NCI-H2029 (cell line): ENCODE data around the gene NDRG3.

Experiments
- DNase-seq: peaks from one replicate; lab custom pipeline; 2025; lab: John Stamatoyannopoulos, UW

NDRG3 gene

DNA sequence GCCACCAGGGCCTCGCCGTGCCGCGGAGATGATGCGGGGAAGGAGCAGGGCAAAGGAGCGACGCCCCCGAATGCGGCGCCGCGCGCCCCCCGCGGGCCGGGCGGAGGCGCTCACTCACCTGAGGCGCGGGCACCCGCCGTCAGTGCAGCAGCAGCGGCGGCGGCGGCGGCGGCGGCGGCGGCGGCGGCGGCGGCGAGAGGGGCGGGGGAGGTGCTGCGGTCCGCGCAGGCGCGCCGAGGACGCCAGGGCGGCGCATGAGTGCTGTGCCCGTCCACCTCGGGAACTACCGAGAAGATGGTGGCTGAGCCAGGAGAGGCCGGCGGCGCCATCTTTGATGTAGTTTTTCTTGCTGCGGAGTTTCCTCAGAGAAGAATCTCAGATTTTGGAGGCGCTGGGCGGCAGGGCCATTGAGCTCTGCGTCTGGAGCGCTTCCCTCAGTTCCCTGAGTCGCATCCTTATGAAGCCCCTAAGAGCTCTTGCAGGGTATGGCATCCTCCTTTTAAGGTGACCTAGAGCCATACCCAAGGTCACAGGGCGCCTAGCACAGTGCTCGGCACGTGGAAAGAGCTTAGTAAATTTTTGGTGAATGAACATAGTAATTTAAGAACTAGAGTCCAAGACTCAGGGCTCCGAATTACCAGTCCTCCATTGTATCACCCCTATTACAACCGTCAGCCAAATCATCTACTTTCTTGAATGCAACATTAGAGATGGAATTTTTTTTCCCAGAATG is at the start of gene NDRG3:
Gene NDRG3, minus strand, starts transcription at position 164 of the 733 bp plus-strand sequence. CDS start 24,355 bp downstream, outside the sequence.
- peak; percentile 95 for DNase-seq

DNA sequence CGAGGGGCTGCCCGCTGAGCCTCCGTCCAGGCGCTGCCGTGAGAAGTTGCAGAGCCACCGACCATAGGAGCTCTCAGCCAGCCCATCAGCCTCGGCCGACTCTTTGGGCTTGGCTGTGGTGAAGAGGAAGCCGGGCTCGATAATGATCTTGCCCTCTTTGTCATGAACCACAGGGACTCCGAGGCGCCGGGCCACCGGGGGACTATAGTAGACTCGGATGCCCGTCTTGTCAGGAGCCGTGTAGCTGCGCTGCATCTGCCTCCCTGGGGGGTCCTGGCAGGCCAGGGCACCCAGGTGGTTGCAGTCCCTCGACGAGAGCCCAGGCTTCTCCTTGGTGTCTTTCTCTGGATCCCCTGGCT is 48.2 kb upstream of the NDRG3 start:
- no peak for DNase-seq

DNA sequence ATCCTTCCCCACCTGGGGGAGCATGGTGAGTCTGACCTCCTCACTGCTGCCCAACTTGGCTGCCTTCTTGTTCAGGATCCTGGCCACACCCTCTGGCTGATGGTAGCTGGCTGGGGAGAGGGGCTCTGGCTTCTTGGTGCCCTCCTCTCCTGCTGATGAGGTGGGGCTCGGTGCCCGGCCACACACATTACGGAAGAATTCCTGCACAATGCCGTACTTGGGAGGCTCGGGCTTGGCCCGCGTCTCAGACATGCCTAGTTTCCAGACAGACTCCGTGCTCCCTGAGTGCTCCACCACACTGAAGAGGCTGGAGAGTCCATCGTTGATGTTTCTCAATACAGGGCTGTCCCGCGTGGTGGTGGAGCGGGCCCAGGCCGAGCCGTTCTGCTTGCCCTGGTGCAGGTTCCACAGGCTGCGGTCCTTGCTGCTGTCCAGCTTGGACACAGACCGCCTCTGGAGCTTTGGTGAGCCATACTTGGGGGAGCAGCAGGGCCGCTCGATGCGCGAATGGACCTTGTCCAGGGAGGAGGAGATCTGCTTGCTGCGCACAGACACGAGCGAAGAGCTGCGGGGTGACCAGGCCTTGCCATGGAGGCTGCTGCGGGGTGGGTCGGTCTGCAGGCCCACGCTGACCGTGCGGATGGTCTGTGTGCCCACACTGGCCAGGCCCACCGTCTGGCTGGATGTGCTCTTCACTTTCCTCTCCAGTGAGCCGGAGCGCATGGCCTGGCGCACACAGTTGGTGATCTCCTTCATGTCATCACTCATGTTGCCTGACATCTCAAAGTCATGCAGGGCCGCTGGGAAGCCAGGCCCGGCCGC is 47.6 kb upstream of the NDRG3 start:
- DNase-seq: no peak

DNA sequence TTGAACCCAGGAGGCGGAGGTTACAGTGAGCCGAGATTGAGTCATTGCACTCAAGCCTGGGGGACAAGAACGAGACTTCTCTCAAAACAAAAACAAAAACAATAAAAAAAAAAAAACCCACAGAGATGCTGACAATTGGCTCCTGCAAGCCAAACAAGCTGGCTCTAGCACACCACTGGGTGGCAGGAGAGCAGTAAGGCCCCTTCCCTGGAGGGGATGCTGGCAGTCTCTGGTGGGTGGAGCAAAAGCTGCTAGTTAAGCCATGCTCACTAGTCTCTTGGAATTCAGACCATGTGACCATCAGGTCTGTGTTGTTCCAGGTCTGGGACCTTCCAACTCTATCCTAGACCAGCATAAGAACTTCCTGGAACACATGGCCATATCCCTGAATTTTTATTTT is 46.5 kb upstream of the NDRG3 start:
- no peak for DNase-seq

DNA sequence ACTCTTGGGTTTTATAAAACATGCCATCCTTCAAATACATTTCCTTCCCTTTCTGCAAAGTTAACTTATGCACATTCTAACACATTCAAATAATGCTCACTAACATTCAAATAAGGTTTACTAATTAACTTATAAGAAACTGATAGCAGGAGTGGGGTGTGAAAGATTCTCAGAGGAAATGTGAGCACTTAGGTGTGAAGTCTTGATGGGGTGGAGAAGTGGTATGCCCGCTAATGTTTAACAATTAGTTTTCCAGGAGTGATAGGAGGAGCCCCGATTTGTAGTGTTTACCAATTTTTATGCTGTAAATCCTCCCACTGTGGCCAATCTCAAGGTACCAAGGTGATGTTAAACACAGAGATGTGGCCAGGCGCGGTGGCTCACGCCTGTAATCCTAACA is 46.0 kb upstream of the NDRG3 start:
- no peak for DNase-seq

DNA sequence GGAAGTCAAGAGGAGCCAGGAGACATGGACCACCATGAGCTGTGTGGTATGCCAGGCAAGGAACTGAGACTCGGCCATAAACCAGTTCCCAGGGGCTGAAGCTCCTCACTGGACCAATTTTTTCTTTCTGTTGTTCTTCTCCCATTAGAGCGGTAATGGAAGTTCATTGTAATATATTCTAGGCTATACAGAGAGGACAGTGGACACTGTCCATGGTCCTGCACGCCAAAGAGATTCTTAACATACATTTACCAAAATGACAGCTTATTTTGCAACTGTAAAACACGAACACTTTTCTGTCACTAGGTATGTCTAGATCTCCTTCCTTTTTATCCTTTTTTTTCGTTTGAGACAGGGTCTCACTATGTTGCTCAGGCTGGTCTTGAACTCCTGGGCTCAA is 40.8 kb upstream of the NDRG3 start:
- DNase-seq: no peak

DNA sequence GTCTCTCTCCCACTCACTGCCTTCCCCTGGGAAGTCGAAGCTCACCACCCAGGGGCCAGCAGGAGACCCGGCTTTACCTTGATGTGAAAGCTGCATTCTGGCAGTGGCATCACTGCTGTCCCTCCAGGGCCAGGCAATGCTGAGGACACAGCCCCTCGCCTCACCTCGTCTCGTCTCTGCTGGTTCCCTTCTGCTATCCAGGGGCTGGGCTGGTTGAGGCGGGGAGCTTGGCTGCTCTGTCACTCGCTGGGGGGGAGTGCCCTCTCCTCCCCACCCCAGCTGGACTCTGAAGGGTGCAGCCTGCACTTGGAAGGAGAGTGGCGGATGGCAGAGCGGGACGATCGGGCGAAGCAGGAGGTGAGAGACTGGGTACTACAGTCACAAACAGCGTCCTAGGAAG is 40.4 kb upstream of the NDRG3 start:
- DNase-seq: no peak

DNA sequence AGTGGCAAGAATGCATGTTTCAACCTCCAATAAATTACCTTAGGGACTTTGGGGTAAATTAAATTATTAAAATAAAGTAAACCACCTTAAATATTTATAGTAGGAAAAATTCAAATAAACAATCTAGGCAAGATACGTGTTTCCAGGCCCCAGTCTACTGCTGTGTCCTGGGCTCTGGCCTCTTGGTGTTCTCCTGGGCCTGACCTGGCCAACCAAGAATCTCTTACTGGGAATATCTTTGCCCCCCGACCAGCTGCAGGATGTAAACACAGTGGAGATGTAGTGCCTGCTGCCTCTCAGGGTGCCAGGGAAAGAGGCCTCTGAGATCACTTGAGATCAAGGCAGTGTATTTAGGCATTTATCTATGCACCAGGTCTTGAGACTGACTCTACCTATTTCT is 39.4 kb upstream of the NDRG3 start:
- DNase-seq: no peak

DNA sequence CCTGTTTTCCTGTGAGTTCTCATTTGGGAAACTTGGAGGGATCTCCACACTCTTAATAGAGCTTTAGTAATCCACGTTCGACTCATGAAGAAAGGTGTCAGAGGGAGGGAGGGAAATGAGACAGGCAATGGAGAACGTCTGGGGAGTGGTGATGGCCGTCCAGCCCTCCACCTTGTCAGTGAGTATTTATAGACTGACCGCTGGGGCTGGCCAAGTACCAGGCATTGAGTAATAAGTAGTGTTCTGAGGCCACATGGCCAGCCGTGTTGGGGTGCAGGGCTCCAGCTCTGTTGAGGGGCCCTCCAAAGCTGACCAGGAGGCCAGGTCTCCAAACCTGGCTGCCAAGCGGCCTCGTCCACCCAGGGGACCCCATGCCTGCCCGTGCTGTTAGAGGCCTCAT is 39.0 kb upstream of the NDRG3 start:
- no peak for DNase-seq

DNA sequence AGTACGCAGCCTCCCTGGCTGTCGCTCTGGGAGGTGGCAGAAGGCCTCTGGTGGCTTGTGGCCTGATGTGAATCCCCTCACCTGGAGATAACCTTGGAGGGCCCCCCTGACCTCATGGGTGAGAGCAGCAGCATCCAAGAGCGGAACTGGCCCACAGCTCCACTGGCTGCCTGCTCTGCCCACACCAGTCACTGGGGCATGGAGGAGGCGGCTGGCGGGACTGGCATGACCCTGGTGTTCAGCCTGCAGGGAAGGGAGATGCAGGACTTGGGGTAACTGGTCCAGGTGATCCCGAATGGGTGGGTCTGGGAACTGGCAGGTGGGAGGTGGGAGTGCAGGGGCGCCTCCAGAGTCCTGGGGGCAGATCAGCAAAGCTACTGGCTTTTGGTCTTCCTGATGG is 38.2 kb upstream of the NDRG3 start:
- no peak for DNase-seq

DNA sequence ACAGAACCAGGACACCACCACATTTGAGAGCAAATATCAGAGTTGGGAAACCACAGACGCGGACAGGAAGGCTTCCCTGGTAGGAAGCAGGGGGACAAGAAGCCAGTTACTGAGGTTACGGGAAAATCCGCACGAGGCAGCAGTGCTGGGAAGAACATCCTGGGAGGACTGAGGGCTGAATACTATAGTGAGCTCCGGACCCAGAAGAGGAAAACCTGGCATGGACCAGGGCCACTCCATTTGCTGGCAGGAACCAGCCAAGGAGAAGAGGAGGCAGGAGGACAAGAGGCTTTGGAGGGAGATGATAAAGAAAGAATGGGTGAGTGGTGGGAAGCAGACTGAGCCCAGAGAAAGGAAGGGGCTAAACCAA is 33.8 kb upstream of the NDRG3 start:
- no peak for DNase-seq

DNA sequence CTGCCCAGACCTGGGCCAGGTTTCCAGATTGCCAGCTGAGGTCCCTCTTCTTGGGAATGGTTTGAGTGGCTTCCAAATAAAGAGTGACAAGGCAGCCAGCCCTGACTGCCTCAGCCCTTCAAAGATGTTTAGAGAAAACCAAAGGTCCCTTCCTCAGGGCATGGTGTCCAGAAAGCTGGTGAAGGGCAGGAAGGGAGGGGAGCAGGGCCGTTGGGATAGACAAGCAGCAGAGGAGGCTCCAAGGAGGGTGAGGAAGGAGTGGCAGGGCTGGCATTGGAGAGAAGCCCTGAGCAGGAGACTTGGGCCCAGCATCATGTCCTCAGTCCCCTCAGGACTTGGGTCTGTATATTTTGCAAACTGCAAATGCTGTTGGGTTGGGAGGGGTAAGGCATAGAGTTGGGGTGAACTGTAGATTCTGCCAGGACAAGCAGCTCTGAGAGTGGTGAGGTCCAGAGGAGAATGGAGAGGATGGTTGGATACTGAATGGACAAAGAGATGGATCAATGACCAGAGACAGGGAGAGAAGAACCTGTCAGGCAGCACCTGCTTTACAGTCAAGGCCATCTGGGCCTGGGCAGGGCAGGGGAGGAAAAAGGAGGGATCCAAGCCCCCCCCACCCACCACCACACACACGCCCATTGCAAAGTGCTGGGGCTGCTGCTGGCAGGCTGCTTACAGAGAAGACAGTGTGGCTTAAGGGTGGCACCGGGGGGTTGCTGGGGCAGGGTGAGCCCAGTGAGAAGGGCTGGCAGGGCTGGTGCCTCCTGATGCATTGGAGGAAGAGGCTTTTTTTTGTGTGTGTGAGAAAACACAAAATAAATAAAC is 33.2 kb upstream of the NDRG3 start:
- no peak for DNase-seq

DNA sequence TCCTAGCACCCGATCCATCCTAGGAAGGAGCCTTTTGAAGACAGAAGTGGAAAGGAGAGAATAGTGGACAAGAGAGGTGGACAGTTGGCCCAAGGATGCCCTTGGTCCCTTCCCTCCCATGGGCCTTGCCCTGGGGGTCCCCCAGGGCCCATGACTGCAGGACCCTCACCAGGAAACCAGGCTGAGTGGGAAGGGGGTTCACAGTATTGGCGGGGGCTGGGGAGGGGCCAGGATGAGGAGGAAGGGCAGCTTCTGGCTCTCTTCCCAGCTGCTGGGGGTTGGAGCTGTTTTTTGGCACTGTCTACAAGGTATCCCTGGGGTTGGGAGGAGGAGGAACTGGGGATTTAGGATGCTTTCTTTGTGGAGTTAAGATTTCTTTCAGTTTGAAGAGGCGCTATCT is 31.7 kb upstream of the NDRG3 start:
- no peak for DNase-seq

DNA sequence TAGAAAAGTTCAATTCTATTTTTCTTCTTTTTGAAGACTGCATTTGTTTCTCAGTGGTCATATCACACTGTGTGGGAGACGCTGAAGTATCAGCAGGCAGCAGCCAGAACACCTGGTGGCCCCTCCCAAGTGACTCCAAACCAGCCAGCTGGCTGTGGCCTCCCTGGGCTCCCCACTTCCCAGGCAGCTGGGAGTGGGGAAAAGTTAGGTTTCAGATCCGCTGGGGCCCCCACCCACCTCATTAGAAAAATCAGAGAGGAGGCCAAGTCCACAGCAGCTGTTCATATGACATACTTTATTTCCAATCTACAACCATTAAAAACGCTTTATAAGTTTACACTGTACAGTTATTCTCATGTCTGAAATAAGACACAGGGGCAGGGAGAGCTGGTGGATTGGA is 31.3 kb upstream of the NDRG3 start:
- no peak for DNase-seq

DNA sequence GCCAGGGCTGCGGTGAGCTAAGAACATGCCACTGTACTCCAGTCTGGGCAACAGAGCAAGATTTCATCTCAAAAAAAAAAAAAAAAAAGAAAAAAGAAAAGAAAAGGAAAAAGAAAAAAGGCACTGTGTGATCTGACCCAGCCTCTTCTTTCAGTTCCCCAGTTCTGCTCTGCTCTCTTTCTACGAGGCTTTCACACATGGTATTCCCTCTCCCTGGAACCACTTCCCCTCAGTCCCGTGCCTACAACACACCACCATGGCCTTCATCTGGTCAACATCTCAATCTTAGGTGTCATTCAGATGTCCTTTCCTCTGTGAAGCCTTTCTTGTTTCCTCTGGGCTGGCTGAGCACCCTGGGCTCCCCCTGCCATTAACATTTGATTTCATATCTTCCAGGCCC is 29.9 kb upstream of the NDRG3 start:
- DNase-seq: no peak

DNA sequence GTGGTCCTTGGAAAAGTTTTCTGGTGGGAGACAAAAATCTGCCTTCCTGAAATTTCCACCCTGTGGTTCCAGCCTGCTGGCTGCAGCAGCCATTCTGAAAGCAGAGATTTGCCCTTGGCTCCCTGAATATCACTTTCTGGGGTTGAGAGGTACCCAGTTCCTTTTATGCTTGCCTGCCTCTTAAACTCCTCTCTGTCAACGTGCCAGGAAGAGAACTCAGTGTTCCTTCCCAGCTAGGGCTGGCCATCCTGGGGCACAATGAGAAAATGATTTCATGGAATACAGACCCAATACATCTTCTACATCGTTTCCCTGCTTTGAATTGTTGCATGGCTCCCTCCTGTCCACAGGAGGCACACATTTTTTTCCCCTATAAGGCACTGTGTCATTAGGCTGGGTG is 29.3 kb upstream of the NDRG3 start:
- no peak for DNase-seq

DNA sequence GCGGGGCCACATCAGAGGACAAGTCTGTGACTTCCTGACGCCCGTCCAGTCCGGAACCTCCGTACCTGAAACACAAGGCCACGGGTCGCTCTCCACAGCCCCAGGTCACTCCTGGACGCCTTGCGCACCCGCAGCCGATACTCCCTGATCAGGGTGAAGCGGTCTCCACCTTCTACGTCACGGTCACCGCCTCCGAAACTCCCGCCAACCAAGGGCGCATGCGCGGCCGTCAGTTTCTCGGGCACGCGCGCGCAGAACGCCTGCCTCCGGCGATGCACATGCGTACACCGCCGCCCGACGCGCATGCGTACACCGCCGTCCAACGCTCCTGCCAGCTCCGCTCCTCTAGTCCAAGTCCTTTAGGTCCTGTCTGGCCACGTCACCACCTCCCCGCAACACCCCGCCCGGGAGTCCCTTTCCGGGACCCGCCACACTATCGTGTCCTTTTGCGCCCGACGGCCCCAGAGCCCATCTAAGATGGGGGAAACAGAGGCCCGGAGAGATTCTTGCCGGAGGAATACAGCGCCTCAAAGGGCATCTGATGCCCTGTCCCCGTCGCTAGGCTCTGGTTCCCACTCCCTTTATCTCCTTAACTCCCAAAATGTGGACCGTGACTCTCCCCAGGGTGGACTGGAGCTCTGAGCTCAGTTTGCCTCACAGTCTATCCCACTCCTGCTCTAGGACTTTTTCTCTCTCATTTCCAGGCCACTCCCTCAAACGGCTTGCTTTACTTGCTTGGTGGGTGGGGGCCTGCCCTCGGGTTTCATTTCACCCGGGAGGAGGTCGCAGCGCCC is 27.9 kb upstream of the NDRG3 start, which contains the start of gene DSN1:
Gene DSN1, minus strand, starts transcription at position 167 of the 794 bp plus-strand sequence. CDS start 2,305 bp downstream, outside the sequence.
- peak; percentile 92 for DNase-seq

DNA sequence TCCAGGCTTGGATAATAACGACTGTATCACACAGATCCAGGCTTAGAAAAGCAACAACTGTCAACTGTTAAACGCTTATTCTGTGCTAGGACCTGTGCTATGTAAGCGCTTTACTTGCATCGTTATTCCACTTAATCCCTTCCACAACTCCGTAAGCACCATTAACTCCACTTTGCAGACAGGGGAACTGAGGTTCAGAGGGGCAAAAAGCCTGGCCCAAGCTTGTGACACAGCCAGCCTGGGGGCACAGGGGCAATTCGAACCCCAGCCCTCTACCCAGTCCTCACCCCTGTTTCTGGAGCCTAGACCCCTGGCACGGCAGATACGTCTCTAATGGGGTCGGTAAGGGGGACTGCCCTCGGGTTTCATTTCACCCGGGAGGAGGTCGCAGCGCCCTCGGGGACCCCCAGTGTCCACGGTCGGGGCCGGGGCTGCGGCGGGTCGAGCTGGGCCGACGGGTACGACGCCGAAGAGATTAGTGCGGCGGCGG is 27.3 kb upstream of the NDRG3 start:
- DNase-seq: no peak

DNA sequence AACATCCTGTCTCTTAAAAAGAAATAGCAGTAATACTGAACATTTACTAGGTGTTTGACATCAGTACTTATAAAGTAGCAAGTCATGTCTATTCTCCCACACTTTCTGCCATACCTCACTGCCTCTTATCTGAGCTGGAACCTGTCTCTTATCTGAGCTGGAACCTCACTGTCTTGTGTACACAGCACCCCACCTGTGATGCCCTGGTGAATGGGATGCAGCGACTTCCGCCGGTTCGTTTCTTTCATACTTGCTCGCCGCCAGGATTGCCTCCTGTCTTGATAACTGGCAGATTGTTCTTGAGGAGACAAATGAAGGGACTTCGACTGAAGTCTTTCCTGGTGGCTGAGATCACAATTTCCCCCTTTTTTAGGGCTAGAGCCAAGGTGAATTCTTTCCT is 24.8 kb upstream of the NDRG3 start:
- no peak for DNase-seq

DNA sequence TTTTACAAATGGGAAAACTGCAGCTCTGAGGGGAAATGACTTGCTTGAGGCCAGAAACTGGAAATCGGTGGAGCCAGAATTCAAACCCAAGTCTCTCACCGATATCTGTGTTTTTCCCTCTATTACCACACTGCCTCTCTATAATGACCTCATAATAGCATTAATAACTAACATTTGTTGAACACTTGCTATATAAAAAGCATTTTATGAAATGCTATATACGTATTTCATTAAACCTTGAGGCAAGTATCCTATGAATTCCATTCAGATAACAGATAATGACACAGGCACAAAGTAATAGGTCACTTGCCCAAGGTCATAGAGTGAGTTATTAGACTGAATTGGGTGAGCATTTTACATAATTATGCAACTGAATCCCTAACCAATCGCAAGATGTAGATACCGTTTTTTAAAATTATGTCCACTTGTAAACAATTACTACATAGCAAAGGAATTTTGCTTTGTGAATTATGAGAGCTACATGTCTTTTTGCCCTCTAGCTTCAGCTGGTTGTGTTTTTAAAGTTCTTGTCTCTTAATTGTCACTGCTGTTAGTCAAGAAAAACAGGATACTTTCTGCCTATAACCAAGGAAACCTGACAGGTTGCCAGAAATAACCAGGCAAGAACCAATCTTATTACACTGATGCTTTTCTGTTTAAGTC is 23.0 kb upstream of the NDRG3 start:
- no peak for DNase-seq

DNA sequence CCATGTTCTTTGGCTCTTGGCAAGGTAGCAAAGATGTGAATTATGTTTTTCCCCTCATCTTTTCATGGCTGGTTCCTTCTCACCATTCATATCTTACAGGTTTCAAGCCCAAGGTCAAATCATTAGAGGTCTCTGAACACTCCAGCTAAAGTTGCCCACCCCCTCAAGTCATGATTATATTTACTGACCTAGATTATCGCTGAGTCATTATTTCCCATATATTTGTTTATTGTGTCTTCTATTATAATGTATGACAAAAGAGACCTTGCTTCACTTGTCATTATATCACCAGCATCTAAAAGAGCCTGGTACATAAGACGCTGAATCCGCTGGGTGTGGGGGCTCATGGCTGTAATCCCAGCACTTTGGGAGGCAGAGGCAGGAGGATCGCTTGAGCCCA is 15.2 kb upstream of the NDRG3 start:
- no peak for DNase-seq
